Activated CD8-positive, alpha-beta T cell treated with anti-CD3 and anti-CD28 coated beads, Interleukin-2, amount 10 ng/mL, durations not matched to agents 7 days and 5 days (primary cell): ENCODE results near the gene MCF2L2. TPM values are rescaled to one million over a fixed set of nuclear protein-coding genes. Genes with fewer than 3 reads are reported as not detected.
A peak's percentile ranks its signal among the peaks of the same experiment; 100 is the strongest.

Experiments used
- ATAC-seq: fragments of 150-1000 bp; cut with Tn5 transposase; one replicate; pipeline ENCODE4 v1.10.0; 2021; ENCODE audit warnings: moderate library complexity
- CTCF ChIA-PET: fragments of 350-600 bp; sonication (Branson Sonifier 250); formaldehyde crosslinking; loops from one replicate; lab custom pipeline; 2021; ENCODE audit warnings: antibody characterized with exemption; lab: Charles Lee
- POLR2A ChIA-PET: fragments of 350-600 bp; sonication (Branson Sonifier 250); formaldehyde crosslinking; loops from one replicate; lab custom pipeline; 2021; ENCODE audit warnings: antibody characterized with exemption; lab: Charles Lee
- DNase-seq: peaks from one replicate; pipeline ENCODE4 v3.0.0-alpha.2; 2020
- H3K27ac Mint-ChIP-seq: one replicate; pipeline ENCODE4 v1.8.0; 2021; ENCODE audit warnings: mild to moderate bottlenecking, mixed read lengths
- H3K27me3 Mint-ChIP-seq: one replicate; pipeline ENCODE4 v1.8.0; 2021; ENCODE audit warnings: low read depth, mixed read lengths
- H3K36me3 Mint-ChIP-seq: one replicate; pipeline ENCODE4 v1.8.0; 2021; ENCODE audit warnings: low read depth, mixed read lengths
- H3K4me1 Mint-ChIP-seq: one replicate; pipeline ENCODE4 v1.8.0; 2021; ENCODE audit warnings: low read depth, mixed read lengths
- H3K4me3 Mint-ChIP-seq: one replicate; pipeline ENCODE4 v1.8.0; 2021; ENCODE audit warnings: mild to moderate bottlenecking, mixed read lengths
- H3K9me3 Mint-ChIP-seq: one replicate; pipeline ENCODE4 v1.8.0; 2022; ENCODE audit warnings: mixed read lengths; ENCODE audit not compliant: insufficient read depth
- total RNA-seq, 2 experiments: library from RNA; stranded (reverse); gene quantifications; one replicate each; pipeline ENCODE4 v1.2.3, GENCODE V29; 2021

The MCF2L2 gene
- total RNA-seq, 2 experiments from 2014 or later = 7.2 to 7.5 TPM

DNA sequence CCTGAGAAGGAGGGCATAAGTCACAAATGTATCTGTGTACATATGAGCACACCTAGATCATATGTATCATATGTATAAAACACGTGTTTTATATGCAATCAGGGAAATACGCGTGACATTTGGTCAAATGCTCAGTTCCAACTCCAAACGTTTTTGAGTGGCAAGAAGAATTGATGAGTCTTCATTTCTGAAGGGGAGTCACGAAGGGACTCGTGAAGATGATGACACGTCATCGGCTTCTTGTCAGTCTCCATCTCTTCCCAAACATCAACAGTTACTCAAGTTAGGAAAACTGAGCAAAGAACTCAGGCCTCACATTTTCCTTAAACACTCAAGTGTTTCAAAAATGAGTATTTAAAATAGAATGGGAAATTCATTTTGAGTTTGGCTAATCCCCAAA is 95.9 kb downstream of the MCF2L2 start:
- Mint-ChIP-seq H3K4me1 (peaks cover 14% of the 10 kb centered on the region), H3K36me3 (no peaks in the 10 kb centered on the region), H3K4me3 (no peak overlapping the region), H3K27ac (no peak overlapping the region), H3K9me3 (no peaks in the 10 kb centered on the region), H3K27me3 (no peaks in the 10 kb centered on the region)
- DNase-seq (no peak), ATAC-seq (no peak)
- ChIA-PET CTCF (interaction anchor here (1.5 kb wide), 1 partner anchor 9 kb away, joined by 3 read pairs; no protein-coding TSS in a partner anchor), POLR2A (no interaction called here)

- Mint-ChIP-seq H3K36me3 (no peaks in the 10 kb centered on the region), H3K27me3 (no peaks in the 10 kb centered on the region), H3K4me1 (peaks cover 17% of the 10 kb centered on the region), H3K4me3 (no peak overlapping the region), H3K27ac (peak overlapping the region; percentile 3), H3K9me3 (no peaks in the 10 kb centered on the region)
- DNase-seq (no peak), ATAC-seq (no peak)
- POLR2A ChIA-PET = no interaction called here
- CTCF ChIA-PET = no interaction called here
These were observed 96.9 kb downstream of the MCF2L2 start for GRCh38 chr3:183331498-183331897.

DNA sequence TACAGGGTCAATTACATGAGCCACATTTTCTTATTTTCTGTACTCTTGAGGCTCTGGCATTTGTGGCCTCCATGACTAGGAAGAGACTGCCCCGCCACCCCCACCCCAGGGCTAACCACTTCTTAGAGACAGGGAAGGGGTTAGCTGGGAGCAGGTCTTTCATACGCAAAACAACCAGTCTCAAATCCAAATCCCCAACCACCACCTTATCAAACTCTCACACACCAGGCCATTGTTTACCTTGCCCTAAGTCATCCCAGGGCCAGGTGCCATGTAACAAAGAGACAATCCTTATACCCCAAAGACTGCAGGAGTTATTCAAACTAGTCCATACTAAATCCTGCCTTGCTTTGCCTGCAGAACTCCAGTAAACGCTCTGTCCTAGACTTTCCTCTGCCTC is 97.5 kb downstream of the MCF2L2 start:
- Mint-ChIP-seq H3K27me3 (no peaks in the 10 kb centered on the region), H3K9me3 (no peaks in the 10 kb centered on the region), H3K27ac (no peak overlapping the region), H3K4me1 (peaks cover 20% of the 10 kb centered on the region), H3K36me3 (no peaks in the 10 kb centered on the region), H3K4me3 (no peak overlapping the region)
- ChIA-PET CTCF (no interaction called here), POLR2A (no interaction called here)
- ATAC-seq (no peak), DNase-seq (no peak)

GRCh38 chr3:183329543-183329942 is 98.9 kb downstream of the MCF2L2 start:
- H3K27me3 Mint-ChIP-seq = no peaks in the 10 kb centered on the region
- ATAC-seq (no peak), DNase-seq (no peak)
- ChIA-PET POLR2A (no interaction called here), CTCF (interaction anchor here (0.7 to 1.1 kb wide), 2 partner anchors 8 to 101 kb away, joined by 3 read pairs; no protein-coding TSS in a partner anchor)
- no peaks in the 10 kb centered on the region for H3K36me3 Mint-ChIP-seq
- H3K9me3 Mint-ChIP-seq = no peaks in the 10 kb centered on the region
- no peak overlapping the region for H3K4me3 Mint-ChIP-seq
- peaks cover 21% of the 10 kb centered on the region for H3K4me1 Mint-ChIP-seq
- H3K27ac Mint-ChIP-seq = no peak overlapping the region

GRCh38 chr3:183328823-183329222 is 99.6 kb downstream of the MCF2L2 start:
- ATAC-seq = no peak
- CTCF ChIA-PET = interaction anchor here (0.6 to 1.1 kb wide), 3 partner anchors 9 to 436 kb away, joined by 3 read pairs; no protein-coding TSS in a partner anchor
- H3K27me3 Mint-ChIP-seq = no peaks in the 10 kb centered on the region

GRCh38 chr3:183328164-183328563 is 100.3 kb downstream of the MCF2L2 start:
- Mint-ChIP-seq H3K36me3 (no peaks in the 10 kb centered on the region), H3K4me1 (peaks cover 21% of the 10 kb centered on the region), H3K27ac (no peak overlapping the region), H3K27me3 (no peaks in the 10 kb centered on the region), H3K9me3 (no peaks in the 10 kb centered on the region), H3K4me3 (no peak overlapping the region)
- POLR2A ChIA-PET = no interaction called here
- CTCF ChIA-PET = interaction anchor here (0.6 to 1.1 kb wide), 3 partner anchors 9 to 436 kb away, joined by 3 read pairs; no protein-coding TSS in a partner anchor
- no peak for ATAC-seq
- no peak for DNase-seq

More at GRCh38 chr3:183328823-183329222, 99.6 kb downstream of the MCF2L2 start:
- no peaks in the 10 kb centered on the region for H3K36me3 Mint-ChIP-seq
- no peaks in the 10 kb centered on the region for H3K9me3 Mint-ChIP-seq
- H3K4me3 Mint-ChIP-seq = no peak overlapping the region
- POLR2A ChIA-PET = no interaction called here
- no peak for DNase-seq
- no peak overlapping the region for H3K27ac Mint-ChIP-seq
- H3K4me1 Mint-ChIP-seq = peaks cover 21% of the 10 kb centered on the region

GRCh38 chr3:183327343-183327742 is 101.1 kb downstream of the MCF2L2 start:
- DNase-seq (no peak), ATAC-seq (no peak)
- Mint-ChIP-seq H3K36me3 (no peaks in the 10 kb centered on the region), H3K4me3 (no peak overlapping the region), H3K27ac (no peak overlapping the region), H3K27me3 (no peaks in the 10 kb centered on the region), H3K4me1 (peaks cover 21% of the 10 kb centered on the region), H3K9me3 (no peaks in the 10 kb centered on the region)
- CTCF ChIA-PET = no interaction called here
- POLR2A ChIA-PET = no interaction called here

DNA sequence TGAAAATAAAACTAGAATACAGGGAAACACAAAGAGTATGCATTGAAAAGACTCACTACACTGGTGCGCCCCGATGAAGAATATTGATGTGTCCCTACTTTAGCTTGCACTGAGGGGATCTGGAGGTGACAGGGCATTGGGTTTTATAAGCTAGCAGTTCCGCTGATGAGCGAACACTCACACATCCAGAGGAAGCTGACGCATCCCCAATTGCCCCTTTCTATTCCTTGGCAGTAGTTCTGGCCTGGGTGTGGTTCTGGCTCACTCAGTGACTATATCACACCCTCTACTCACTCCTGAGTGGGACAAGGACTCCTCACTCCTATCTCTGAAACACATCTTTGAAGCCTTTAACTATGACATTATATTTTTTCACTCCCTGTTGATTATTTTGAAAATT is 104.3 kb downstream of the MCF2L2 start:
- Mint-ChIP-seq H3K27ac (no peak overlapping the region), H3K4me1 (peaks cover 18% of the 10 kb centered on the region), H3K27me3 (no peaks in the 10 kb centered on the region), H3K36me3 (peaks cover 4% of the 10 kb centered on the region), H3K9me3 (no peaks in the 10 kb centered on the region), H3K4me3 (no peak overlapping the region)
- no peak for DNase-seq
- no peak for ATAC-seq
- CTCF ChIA-PET = interaction anchor here (1.2 kb wide), 1 partner anchor 58 kb away, joined by 3 read pairs; no protein-coding TSS in a partner anchor
- POLR2A ChIA-PET = no interaction called here

GRCh38 chr3:183319371-183319770 is 109.0 kb downstream of the MCF2L2 start:
- Mint-ChIP-seq H3K27ac (peak overlapping the region; percentile 27), H3K36me3 (peaks cover 6% of the 10 kb centered on the region), H3K4me3 (no peak overlapping the region), H3K4me1 (peaks cover 19% of the 10 kb centered on the region), H3K27me3 (no peaks in the 10 kb centered on the region), H3K9me3 (no peaks in the 10 kb centered on the region)
- ATAC-seq (peak; percentile 60), DNase-seq (no peak)
- ChIA-PET POLR2A (interaction anchor here (0.9 kb wide), 1 partner anchor 54 kb away, joined by 3 read pairs; no protein-coding TSS in a partner anchor), CTCF (interaction anchor here (1.0 to 2.1 kb wide), 5 partner anchors 18 to 565 kb away, joined by 3 to 6 read pairs (median 3); partner anchors contain the start of gene PARL)

GRCh38 chr3:183318877-183319276 is 109.5 kb downstream of the MCF2L2 start:
- ChIA-PET POLR2A (interaction anchor here (0.9 kb wide), 1 partner anchor 54 kb away, joined by 3 read pairs; no protein-coding TSS in a partner anchor), CTCF (interaction anchor here (1.0 to 2.1 kb wide), 4 partner anchors 17 to 565 kb away, joined by 3 to 6 read pairs (median 4); partner anchors contain the start of gene PARL)
- Mint-ChIP-seq H3K27ac (no peak overlapping the region), H3K27me3 (no peaks in the 10 kb centered on the region), H3K4me3 (no peak overlapping the region), H3K4me1 (peaks cover 19% of the 10 kb centered on the region), H3K36me3 (peaks cover 6% of the 10 kb centered on the region), H3K9me3 (no peaks in the 10 kb centered on the region)
- peak; percentile 23 for ATAC-seq
- DNase-seq = peak; percentile 28

DNA sequence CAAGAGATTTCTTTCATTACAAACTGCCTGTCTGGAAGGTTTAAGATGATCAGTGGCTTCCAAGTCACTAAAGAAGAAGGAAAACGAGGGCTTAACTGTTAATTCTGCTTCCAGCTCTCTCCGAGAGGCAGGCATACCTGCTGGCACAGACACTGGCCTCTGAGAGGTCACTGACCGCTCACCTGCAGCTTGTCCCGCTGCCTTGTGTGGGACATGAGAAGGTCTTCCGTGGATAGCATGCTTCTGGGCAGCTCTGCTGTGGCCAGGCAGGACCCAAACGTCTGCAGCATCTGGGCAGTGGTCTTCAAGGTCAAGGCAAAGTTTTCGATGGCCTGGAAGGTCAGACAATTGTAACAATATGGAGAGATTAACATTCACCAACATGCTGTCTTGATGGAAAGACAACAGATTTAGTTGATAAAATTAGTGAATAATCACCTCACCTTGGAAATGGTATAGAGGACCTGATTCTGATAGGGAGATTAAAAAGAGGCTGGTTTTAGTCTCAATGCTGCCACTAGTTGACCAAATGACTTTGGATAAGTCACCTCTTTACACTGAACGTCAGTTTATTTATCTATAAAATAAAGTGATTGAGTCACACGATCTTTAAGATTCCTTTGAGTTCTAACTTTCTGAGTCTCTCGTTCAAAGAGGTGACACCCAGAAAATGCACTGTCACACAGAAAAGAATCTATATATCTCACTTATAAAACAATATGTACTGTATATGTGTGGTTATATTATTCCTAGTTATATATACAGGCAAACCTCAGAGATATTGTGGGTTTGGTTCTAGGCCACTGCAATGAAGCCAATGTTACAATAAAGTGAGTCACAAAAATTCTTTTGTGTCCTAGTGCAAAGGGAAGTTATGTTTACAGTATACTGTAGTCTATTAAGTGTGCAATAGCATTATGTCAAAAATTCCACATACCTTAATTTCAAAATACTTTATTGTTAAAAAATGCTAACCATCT is 110.2 kb downstream of the MCF2L2 start:
- Mint-ChIP-seq H3K27ac (no peak overlapping the region), H3K4me1 (peaks cover 19% of the 10 kb centered on the region), H3K4me3 (no peak overlapping the region), H3K9me3 (no peaks in the 10 kb centered on the region), H3K27me3 (no peaks in the 10 kb centered on the region), H3K36me3 (peaks cover 6% of the 10 kb centered on the region)
- ATAC-seq (no peak), DNase-seq (no peak)
- CTCF ChIA-PET = no interaction called here
- POLR2A ChIA-PET = no interaction called here

DNA sequence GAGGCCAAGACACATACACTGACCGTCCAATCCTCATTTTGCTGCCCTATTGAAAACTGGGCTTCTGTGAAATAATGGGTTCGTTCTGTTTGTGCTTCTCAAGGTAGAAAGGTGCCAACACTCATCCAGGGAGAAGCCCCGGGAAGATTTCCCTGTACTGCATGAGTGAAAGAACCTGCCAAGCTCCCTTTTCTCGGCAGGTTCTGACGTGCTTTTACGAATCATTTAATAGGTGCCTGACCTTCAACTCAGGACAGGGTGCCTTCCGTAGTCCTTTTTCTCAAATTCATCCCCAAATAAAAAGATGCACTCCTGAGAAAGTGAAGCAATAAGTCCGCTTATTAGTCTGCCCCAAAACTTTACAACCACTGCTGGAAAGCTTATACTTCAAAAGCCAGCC is 111.1 kb downstream of the MCF2L2 start:
- Mint-ChIP-seq H3K36me3 (peaks cover 6% of the 10 kb centered on the region), H3K4me1 (peaks cover 19% of the 10 kb centered on the region), H3K27ac (no peak overlapping the region), H3K27me3 (no peaks in the 10 kb centered on the region), H3K4me3 (no peak overlapping the region), H3K9me3 (no peaks in the 10 kb centered on the region)
- ChIA-PET POLR2A (no interaction called here), CTCF (no interaction called here)
- ATAC-seq = no peak
- no peak for DNase-seq
